GM18873 (cell line): ENCODE data around the gene HBM.
"Not testable (repeated sequence)": the region's sequence is repeated elsewhere in the genome, so short reads cannot be mapped to it uniquely, and the experiment has no call there.

ENCODE experiments used
- ATAC-seq: cut with Tn5 transposase; IDR thresholded peaks from one replicate; pipeline ENCODE4 v1.9.1; 2021; ENCODE audit warnings: mild to moderate bottlenecking, moderate library complexity, moderate number of reproducible peaks; ENCODE audit not compliant: unreplicated experiment, low FRiP score

HBM gene, protein sequence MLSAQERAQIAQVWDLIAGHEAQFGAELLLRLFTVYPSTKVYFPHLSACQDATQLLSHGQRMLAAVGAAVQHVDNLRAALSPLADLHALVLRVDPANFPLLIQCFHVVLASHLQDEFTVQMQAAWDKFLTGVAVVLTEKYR

DNA sequence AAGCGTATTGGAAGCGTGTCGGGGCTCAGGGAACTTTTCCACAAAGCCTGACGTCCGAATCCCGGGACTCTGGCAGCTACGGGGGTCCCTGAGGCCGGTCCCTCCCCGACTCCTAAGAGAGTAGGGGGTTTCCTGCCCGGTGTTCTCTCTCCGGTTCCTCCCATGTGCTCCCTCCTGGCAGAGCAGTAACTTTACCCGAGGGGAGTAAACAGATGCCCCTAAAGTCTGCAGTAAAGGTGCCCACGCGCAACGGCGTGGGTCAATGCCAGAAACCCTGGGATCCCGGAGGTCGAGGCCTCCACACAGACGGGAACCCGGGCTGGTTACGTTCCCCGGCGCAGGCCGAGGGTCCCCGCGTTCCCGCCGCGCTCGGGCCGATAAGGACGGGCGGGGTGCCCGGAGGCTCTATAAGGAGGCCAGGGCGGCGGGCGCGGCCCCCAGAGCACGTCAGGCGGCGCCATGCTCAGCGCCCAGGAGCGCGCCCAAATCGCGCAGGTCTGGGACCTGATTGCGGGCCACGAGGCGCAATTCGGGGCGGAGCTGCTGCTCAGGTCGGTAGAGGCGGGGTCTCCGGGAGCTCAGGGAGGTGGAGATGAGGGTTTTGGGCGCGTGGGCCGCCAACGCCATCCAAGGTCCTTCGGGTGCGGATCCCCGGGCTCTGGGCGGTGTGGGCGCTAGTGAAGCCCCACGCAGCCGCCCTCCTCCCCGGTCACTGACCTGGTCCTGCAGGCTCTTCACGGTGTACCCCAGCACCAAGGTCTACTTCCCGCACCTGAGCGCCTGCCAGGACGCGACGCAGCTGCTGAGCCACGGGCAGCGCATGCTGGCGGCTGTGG lies at the start of gene HBM:
TSS of gene HBM (plus strand) at position 440 of the 836 bp plus-strand sequence. CDS start at position 460, 20 bp downstream.
- ATAC-seq, result no peak

DNA sequence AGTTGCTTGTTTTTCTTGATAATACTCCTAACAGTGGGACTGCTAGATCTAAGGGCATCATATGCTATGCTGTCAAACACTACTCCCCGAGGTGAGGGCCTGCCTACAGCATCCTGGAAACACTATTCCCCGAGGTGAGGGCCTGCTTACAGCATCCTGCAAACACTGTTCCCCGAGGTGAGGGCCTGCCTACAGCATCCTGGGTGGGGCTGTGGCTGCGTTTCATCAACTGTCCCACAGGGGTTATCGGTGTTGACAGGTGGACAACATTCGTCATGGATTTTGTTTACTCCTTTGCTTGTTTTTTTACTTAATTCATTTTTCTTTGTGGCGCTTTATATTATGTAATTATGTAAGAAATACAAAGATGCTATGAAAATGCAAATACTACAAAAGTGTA lies 49.8 kb upstream of the HBM start:
- ATAC-seq, result no peak

DNA sequence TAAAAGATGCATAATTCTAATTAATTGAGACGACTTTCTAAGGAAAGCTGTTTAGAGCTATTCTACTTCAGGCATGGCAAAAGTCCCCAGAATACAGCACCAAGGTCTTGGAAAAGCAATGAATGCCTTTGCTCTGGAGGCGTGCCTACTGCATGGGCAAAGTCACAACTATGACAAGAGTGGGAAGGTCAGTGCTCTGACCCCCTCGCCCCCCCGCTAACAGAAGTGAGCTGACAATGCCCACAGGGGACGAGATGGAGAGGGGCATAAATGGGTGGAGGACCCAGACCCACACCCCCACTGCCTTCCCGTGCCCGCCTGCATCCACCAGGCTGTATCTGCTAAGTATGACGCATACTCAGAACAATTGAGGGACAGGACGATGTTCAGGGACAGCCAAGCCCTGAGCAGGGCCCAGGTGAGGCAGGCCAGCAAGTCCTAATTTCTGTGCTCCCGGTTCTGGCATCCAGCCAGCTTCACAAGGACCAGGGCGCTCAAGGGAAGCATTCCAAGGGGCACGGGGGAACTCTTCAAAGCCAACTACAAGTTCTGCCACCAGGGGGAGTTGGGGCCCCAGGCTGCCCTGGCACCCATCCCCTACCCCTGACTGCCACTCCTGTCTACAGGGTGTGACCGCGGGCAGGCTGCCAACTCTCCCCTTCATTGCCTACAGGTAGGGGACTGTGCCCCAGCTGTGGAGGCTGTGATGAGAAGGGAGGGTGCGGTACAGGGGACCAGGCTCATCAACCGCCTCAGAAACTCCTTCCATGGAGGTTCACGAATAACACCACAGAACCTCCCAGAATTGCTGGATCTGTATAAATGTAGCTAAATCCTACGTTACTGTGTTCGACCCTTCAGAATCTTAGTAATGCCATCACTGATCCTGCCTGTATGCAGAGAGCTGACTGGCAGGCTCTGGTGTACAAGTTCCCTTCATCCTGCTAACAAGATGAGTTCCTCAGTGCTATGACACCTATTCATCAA lies 48.1 kb upstream of the HBM start:
- ATAC-seq, result no peak

DNA sequence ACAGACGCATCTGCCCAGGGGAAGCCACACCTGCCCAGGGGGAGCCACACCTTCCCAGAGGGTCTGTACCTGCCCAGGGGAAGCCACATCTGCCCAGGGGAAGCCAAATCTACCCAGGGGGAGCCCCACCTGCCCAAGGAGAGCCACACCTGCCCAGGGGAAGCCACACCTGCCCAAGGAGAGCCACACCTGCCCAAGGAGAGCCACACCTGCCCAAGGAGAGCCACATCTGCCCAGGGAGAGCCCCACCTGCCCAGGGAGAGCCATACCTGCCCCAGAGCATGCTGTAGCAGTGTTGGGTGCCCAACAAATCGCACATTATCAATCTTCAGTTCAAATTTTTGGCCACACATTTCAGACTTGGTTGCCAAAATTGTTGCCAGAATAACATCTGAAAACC lies 46.9 kb upstream of the HBM start:
- no peak for ATAC-seq

DNA sequence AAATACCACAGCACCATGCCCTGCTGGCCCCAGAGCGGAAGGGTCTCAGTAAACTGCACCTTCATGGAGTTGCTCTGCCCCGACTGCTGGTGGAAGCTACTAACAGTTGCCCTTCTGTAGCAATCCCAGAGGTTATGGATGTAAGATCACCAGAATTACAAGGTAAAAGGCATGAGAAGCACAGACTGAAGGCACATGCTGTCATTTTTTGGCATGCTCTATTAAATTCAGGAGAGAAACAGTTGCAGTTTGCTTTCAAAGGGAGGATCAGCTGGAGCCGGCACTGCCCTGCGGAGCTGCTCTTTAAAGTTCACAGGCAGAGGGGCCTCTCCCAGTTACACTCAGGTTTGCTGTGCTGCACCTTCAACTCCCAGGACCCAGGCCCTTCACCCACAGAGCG lies 46.5 kb upstream of the HBM start:
- ATAC-seq, result no peak

DNA sequence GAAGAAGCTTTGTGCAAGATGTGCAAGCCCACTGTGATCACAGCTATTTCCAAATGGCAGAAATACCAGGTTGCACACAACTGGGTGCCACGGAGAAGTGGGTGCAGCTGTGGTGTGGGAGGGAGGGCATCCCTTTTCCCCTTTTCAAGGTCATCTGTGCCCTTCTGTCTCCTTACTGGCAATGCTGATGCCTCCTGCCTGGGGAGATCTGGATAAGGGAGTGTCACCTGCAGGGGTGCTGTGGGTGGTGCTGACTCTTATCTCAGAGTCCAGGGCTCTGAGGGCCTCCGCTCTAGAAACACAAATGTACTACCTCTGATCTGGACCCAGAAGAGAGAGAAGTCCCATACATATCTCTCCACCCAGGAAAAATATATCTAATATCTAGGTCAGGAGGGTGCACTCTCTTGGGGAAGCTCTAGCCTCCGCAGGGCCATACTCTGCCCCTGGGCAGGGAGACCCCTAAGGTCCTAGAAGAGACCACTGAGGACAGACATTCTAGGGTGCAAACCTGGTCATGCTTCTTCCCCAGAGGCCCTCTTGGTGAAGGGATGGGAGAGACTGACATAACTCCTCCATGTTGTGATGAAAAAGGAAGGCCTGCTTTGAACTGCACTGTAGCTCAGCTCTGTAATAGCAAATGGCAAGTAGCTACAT lies 45.8 kb upstream of the HBM start:
- ATAC-seq, result no peak

DNA sequence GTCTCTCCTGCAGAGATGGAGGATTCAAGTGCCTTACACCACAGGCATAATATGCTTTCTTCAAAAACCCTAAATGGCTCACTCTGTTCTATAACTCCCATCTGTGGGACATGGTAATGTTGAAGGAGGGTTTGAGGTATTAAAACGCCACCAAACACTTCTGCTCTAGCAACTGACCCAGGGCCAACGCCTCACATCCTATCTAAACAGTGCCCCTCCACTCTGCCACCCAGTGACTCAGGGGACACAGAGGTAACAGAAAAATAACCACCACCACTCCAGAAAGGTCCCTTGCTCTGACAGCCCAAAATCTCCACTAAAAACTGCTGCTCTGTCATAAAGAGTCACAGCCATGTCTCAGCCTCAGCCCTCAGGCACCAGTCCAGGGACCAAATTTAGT lies 45.0 kb upstream of the HBM start:
- ATAC-seq, result no peak

DNA sequence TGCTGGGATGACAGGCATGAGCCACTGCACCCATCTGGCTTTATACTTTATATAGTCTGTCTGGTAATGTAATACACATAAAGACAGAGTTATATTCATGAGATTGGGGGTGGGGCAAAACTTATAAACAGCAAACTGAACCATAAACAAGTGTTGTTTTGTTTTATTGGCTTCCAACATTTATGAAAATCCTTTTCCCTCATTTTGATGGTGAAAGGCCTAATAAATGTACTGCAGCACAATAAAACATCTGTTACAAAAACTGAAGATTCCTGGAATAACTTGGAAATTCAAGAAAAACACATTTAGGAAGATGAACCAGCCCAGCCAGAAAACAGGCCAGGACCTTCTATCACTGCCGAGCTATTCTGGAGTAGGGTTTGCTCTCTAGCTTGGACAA lies 43.4 kb upstream of the HBM start:
- no peak for ATAC-seq

DNA sequence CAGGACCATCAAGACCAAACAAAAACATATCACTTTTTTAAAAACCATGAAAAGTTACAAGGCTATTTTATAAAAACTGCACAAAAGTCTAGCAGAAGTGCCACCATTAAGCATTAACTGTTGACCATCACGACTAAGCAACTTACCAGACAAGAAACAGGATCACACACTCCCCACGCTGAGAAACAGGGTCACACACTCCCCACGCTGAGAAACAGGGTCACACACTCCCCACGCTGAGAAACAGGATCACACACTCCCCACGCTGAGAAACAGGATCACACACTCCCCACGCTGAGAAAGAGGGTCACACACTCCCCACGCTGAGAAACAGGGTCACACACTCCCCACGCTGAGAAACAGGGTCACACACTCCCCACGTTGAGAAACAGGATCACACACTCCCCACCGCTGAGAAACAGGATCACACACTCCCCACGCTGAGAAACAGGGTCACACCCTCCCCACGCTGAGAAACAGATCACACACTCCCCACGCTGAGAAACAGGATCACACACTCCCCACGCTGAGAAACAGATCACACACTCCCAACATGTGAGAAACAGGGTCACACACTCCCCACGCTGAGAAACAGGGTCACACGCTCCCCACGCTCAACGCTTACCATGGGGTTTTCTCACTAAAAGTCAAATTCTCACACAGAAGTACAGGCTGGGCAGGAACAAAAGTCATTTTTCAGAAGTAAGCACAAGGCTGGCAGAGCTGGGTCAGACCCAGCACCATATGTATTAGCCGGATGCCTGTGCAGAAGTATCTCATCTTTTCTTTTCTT lies 42.0 kb upstream of the HBM start:
- not testable (repeated sequence) for ATAC-seq

DNA sequence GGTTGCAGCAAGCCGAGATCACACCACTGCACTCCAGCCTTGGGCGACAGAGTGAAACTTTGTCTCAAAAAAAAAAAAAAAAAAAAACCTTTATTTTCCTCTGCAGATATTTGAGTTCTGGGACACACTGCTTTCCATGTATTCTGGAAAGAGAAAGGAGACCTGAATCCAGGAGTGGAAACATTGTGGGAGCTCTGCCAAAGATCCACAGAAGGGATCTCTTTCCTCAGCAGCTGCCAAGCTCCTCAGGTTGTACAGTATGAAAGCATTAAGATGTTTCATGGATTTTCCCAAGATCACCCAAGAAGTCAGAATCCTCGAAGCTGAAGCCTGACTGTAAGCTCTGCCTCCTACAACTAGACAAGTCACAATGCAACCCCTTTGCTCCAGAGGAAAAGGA lies 40.8 kb upstream of the HBM start:
- no peak for ATAC-seq

DNA sequence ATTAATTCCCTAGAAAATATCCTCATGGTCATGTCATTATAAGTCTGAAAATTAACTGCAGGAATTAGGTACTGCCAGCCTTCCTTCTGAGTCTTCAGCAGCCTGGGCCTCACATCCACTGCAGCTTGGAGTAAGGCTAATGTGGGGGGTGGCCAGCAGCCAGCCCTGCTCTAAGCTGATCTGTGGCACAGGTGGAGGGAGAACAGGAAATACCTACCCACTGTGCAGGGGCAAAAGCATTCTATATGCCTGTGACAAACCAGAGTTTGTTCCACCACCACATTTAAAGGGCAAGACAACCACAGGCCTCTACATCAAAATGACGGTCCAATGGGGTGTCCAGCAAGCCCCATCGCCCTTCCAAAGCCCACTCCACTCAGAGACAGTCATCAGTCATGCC lies 36.7 kb upstream of the HBM start:
- ATAC-seq, result no peak

DNA sequence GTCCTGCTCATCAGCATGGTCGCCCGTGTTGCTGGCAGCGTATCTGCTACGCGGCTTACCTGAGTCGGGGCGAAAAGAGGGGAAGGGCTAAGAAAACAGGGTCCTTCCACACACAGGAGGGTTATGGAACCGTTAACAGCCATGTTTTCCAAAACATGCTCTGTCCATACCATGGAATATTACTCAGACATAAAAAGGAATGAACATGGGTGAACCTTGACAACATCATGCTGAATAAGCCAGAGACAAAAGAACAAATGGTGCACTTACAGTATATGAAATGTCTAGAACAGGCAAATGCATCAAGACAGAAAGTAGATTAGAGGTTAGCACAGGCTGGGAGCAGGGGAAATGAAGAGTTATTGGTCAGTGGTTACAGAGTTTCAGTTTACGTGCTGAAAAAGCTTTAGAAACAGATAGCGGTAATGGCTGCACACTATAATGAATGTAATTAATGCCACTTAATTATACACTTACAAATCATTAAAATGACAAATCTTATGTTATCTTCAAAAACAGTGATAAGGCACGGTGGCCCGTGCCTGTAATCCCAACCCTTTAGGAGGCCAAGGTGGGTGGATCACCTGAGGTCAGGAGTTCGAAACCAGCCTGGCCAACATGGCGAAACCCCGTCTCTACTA lies 35.1 kb upstream of the HBM start:
- ATAC-seq, result no peak

DNA sequence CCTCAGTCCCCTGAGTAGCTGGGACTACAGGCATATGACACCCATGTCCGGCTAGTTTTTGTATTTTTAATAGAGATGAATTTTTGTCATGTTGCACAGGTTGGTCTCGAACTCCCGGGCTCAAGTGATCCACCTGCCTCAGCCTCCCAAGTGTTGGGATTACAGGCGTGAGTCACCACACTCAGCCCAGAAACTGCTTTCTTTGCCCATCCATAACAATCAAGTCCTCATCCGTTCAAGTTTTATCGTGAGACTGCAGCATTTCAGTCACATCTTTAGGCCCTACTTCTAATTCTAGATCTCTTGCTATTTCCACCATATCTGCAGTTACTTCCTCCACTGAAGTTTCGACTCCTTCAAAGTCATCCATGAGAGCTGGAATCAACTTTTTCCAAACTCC lies 33.7 kb upstream of the HBM start:
- no peak for ATAC-seq

DNA sequence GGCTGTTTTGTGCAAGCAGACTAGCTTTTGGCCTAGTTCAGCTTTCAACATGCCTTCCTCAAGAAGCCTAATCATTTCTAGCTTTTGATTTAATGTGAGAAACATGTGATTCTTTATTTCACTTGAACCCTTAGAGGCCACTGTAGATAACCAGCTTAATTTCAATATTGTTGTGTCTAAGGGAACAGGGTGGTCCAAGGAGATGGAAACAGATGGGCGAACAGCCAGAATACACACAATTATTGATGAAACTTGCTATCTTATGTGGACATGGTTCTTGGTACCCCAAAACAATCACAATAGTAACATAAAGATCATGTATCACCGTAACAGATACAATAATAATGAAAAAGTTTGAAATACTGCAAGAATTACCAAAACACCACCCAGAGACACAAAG lies 32.1 kb upstream of the HBM start:
- no peak for ATAC-seq

DNA sequence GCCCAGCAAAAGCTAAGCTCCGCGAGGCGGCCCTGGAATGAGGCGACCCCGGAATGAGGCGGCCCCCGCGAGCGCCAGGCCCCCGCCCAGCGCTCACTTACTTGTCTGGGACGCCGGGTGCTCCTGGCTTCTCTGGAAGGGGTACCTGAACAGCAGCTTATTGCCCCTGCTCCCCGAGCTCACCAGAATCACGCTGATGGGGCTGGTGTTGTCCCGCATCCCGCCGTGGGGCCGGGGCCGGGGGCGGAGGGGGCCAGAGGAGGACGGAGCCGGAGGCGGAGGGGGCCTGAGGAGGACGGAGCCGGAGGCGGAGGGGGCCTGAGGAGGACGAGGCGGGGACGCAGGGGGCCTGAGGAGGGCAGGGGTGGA lies 27.7 kb upstream of the HBM start:
- no peak for ATAC-seq

DNA sequence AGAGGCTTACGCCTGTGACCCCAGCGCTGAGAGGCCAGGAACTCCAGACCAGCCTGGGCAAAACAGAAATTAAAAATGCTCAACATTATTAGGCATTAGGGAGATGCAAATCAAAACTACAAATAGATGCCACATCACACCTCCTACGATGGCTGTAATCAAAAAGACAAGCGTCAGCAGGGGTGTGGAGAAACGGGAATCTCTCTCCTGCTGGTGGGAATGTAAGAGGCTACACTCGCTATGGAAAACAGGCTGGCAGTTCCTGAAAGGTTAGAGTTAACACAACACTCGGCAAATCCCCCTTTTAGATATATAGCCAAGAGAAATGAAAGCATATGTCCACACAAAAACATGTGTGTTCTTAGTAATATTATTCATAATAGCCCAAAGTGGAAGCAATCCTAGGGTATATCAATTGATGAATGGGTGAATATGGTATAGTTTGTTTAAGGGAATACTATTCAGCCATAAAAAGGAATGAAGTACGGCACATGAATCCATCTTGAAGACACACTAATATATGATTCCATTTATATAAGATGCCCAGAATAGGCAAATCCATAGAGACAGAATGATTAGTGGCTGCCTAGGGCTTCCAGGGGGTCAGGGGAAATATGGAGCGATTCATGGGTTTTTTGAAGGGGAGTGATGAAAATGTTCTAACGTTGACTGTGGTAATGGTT lies 25.5 kb upstream of the HBM start:
- no peak for ATAC-seq

DNA sequence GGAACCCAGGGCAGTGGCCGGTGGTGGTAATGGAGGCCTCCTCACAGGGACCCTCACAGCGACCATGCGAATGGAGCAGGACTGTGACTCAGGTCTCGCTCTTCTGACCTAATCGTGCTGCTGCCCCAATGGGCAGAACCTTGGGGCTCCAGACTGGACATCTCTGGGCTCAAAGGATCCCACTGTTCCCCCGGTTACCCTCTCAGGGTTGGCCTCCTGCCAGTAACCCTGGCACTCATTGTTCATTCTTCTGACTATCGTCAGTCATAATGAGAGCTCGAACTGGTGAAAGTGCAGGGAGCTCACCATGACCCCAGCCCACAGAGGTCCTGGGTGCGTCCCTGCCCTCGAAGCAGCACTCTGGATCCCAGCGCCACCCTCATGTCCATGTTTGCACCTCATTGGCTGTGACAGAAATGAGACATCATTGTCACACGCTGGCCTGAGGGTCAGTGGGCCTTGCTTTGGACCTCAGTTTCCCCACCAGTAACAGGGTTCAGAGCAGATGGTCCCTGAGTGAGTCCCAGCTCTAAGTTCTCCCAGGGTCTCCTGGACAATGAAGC lies 23.3 kb upstream of the HBM start:
- ATAC-seq, result no peak

DNA sequence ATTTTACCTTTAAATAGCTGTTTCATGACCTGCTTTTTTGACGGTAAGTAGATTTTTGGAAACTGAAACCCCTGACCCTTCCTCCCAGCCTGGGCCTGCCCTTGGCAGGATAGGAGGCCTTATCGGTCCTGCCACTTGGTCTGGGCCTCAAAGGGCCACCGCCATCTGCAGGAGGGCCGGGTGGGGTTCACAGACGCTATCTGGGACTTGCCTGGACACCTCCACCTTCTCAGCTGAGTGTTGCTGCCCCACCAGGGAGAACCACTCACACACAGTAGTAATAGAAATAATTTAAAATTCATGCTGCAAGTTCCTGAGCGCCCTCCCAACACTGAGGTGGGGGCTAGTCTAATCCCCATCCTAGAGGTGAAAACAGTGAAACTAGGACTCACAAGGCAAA lies 22.7 kb upstream of the HBM start:
- ATAC-seq, result no peak

DNA sequence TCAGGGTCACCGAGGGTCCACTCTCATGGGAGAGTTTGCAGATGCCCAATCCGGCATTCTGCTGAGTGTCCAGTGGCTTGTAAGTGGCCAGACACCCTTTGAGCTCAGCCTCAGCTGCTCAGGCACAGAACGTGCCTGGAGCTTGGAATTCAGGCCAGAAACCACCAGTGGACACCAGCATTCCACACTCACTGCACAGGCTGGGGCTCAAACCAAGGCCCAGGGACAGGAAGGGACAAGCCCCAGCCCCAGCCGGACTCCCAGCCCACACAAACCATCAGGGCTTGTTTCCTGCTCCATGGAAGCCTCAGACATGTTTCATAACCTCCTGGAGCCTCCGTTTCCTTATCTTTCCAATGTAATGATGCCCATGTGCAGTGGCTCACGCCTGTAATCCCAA lies 22.3 kb upstream of the HBM start:
- no peak for ATAC-seq
